Astrocyte (in vitro differentiated cells and primary cell): ENCODE measurements around the gene TFIP11. TPM values are rescaled to one million over a fixed set of nuclear protein-coding genes. Genes with fewer than 3 reads are reported as not detected.

ENCODE experiments used
- DNase-seq: peaks from one replicate; pipeline ENCODE4 v3.0.0-alpha.2; 2010; ENCODE audit warnings: low read depth
- FAIRE-seq: peaks from 2 replicates; lab custom pipeline; 2011; peaks lifted over from hg19 to GRCh38; lab: Jason Lieb, UNC
- H2AFZ ChIP-seq: 2 replicates; pipeline ENCODE4 v1.6.0; 2012; ENCODE audit warnings: low read depth, low read length, inconsistent platforms
- H3K27ac ChIP-seq: 2 replicates; pipeline ENCODE4 v1.5.1; 2011; ENCODE audit warnings: low read depth, low read length, inconsistent platforms
- H3K27me3 ChIP-seq: 2 replicates; pipeline ENCODE4 v1.6.0; 2011; ENCODE audit warnings: low read length, inconsistent platforms; ENCODE audit not compliant: insufficient read depth
- H3K36me3 ChIP-seq: 2 replicates; pipeline ENCODE4 v1.5.1; 2011; ENCODE audit warnings: low read length, inconsistent platforms; ENCODE audit not compliant: insufficient read depth
- H3K4me1 ChIP-seq: 2 replicates; pipeline ENCODE4 v1.5.1; 2011; ENCODE audit warnings: low read length, inconsistent platforms; ENCODE audit not compliant: insufficient read depth
- H3K4me2 ChIP-seq: 2 replicates; pipeline ENCODE4 v1.6.0; 2012; ENCODE audit warnings: low read length, inconsistent platforms
- H3K4me3 ChIP-seq: 2 replicates; pipeline ENCODE4 v1.5.1; 2011; ENCODE audit warnings: low read depth, mild to moderate bottlenecking, low read length, inconsistent platforms; ENCODE audit not compliant: insufficient read depth
- H3K79me2 ChIP-seq: 2 replicates; pipeline ENCODE4 v1.6.0; 2012; ENCODE audit warnings: mild to moderate bottlenecking, low read length, inconsistent platforms; ENCODE audit not compliant: insufficient read depth
- H3K9ac ChIP-seq: 2 replicates; pipeline ENCODE4 v1.6.0; 2012; ENCODE audit warnings: mild to moderate bottlenecking, low read length, inconsistent platforms
- H3K9me3 ChIP-seq: 2 replicates; pipeline ENCODE4 v1.5.1; 2012; ENCODE audit warnings: low read depth, mild to moderate bottlenecking, low read length, inconsistent platforms; ENCODE audit not compliant: insufficient read depth
- H4K20me1 ChIP-seq: 2 replicates; pipeline ENCODE4 v1.6.0; 2012; ENCODE audit warnings: low read length, inconsistent platforms; ENCODE audit not compliant: insufficient read depth
- H3K27ac Mint-ChIP-seq: one replicate; pipeline ENCODE4 v1.8.0; 2021; ENCODE audit warnings: mild to moderate bottlenecking, mixed read lengths; ENCODE audit not compliant: unreplicated experiment
- H3K27me3 Mint-ChIP-seq: one replicate; pipeline ENCODE4 v1.8.0; 2021; ENCODE audit warnings: low read depth, mixed read lengths; ENCODE audit not compliant: unreplicated experiment
- H3K36me3 Mint-ChIP-seq: one replicate; pipeline ENCODE4 v1.8.0; 2021; ENCODE audit warnings: low read depth, mixed read lengths; ENCODE audit not compliant: unreplicated experiment
- H3K4me1 Mint-ChIP-seq: one replicate; pipeline ENCODE4 v1.8.0; 2021; ENCODE audit warnings: low read depth, mixed read lengths; ENCODE audit not compliant: unreplicated experiment
- H3K4me3 Mint-ChIP-seq: one replicate; pipeline ENCODE4 v1.8.0; 2021; ENCODE audit warnings: mild to moderate bottlenecking, moderate library complexity, mixed read lengths; ENCODE audit not compliant: unreplicated experiment
- H3K9me3 Mint-ChIP-seq: one replicate; pipeline ENCODE4 v1.8.0; 2021; ENCODE audit warnings: mild to moderate bottlenecking, mixed read lengths; ENCODE audit not compliant: unreplicated experiment
- EZH2 ChIP-seq: IDR thresholded peaks from 2 replicates; pipeline ENCODE4 v1.6.1; 2012; ENCODE audit warnings: mild to moderate bottlenecking, low read length, inconsistent platforms; ENCODE audit not compliant: insufficient read depth
- total RNA-seq: library from RNA; stranded (reverse); gene quantifications from 2 replicates; pipeline ENCODE4 v1.2.1, GENCODE V29; 2021
- TF ChIP-seq, protein P1 (sequence below): IDR thresholded peaks from 2 replicates; pipeline ENCODE4 v1.5.1; 2011; ENCODE audit warnings: low read depth, mild to moderate bottlenecking, inconsistent platforms, low read length, moderate library complexity; ENCODE audit not compliant: insufficient read depth

Gene TFIP11
- total RNA-seq, 1 donor from 2014 or later: 36.9 TPM

DNA sequence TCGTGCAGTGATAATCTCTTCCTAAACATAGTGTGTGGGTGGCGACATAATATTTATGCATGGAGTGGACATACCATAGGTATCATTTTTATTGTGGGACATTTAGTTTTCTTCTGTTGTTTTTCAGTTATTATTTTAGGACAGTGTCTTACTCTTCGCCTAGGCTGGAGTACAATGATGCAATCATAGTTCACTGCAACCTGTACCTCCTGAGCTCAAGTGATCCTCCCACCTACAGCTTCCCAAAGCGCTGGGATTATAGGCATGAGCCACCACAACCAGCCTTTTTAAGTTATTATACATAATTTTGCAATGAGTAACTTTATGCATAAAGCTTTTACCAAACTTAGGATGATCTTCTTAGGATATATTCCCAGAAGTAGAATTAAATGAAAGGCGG lies 25.9 kb downstream of the TFIP11 start:
- Histone ChIP-seq H3K9ac (no peak overlapping the region), H3K27ac (no peak overlapping the region), H3K79me2 (peaks cover 59% of the 10 kb centered on the region), H3K27me3 (no peaks in the 10 kb centered on the region), H4K20me1 (no peaks in the 10 kb centered on the region), H3K4me1 (peaks cover 20% of the 10 kb centered on the region), H3K4me2 (no peak overlapping the region), H3K4me3 (no peak overlapping the region), H3K36me3 (peaks cover 37% of the 10 kb centered on the region), H2AFZ (no peak overlapping the region), H3K9me3 (no peaks in the 10 kb centered on the region)
- H3K4me1 Mint-ChIP-seq: peaks cover 31% of the 10 kb centered on the region
- no peak overlapping the region for H3K4me3 Mint-ChIP-seq
- FAIRE-seq: no peak
- H3K36me3 Mint-ChIP-seq: peaks cover 14% of the 10 kb centered on the region
- TF ChIP-seq EZH2: no peak
- TF ChIP-seq, protein P1, sequence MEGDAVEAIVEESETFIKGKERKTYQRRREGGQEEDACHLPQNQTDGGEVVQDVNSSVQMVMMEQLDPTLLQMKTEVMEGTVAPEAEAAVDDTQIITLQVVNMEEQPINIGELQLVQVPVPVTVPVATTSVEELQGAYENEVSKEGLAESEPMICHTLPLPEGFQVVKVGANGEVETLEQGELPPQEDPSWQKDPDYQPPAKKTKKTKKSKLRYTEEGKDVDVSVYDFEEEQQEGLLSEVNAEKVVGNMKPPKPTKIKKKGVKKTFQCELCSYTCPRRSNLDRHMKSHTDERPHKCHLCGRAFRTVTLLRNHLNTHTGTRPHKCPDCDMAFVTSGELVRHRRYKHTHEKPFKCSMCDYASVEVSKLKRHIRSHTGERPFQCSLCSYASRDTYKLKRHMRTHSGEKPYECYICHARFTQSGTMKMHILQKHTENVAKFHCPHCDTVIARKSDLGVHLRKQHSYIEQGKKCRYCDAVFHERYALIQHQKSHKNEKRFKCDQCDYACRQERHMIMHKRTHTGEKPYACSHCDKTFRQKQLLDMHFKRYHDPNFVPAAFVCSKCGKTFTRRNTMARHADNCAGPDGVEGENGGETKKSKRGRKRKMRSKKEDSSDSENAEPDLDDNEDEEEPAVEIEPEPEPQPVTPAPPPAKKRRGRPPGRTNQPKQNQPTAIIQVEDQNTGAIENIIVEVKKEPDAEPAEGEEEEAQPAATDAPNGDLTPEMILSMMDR: no peak
- no peaks in the 10 kb centered on the region for H3K27me3 Mint-ChIP-seq
- no peak overlapping the region for H3K27ac Mint-ChIP-seq
- DNase-seq: no peak
- H3K9me3 Mint-ChIP-seq: no peaks in the 10 kb centered on the region

DNA sequence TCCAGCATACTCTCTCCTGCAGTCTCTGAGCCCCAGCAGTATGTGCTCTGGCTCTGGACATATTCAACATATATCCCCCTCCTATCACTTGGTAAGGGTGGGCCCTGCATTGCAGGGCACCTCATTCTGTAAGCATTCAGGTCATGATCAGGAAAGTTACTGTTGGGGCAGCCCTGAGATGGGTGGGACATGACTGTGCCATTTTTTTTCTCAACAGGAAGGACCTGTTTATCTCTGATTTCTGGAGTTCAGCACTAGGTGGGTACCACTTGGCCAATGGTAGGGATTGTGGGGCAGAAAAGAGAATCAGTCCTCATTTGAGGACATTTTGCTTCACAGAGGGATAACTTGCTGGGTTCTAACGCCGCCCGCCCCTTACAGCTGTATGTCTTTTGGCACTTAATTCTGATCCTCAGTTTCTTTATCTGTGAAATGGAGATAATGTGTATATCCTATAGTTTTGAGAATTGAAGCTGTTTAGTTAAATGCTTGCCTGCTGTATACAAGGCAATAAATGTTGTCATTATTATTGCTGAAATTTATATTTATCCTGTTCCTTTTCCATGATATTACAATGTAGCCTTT lies 26.4 kb downstream of the TFIP11 start:
- H3K4me3 Mint-ChIP-seq: peak overlapping the region; percentile 97
- H3K4me3 ChIP-seq: peak overlapping the region; percentile 8
- peak overlapping the region; percentile 100 for H3K4me2 ChIP-seq
- no peak overlapping the region for H3K9ac ChIP-seq
- H3K27ac ChIP-seq: no peak overlapping the region
- no peaks in the 10 kb centered on the region for H3K27me3 Mint-ChIP-seq
- peaks cover 14% of the 10 kb centered on the region for H3K36me3 Mint-ChIP-seq
- no peaks in the 10 kb centered on the region for H3K27me3 ChIP-seq
- H3K9me3 ChIP-seq: no peaks in the 10 kb centered on the region
- peaks cover 20% of the 10 kb centered on the region for H3K4me1 ChIP-seq
- H3K79me2 ChIP-seq: peaks cover 64% of the 10 kb centered on the region
- no peaks in the 10 kb centered on the region for H3K9me3 Mint-ChIP-seq
- H4K20me1 ChIP-seq: no peaks in the 10 kb centered on the region
- DNase-seq: no peak
- peaks cover 36% of the 10 kb centered on the region for H3K36me3 ChIP-seq
- H3K27ac Mint-ChIP-seq: no peak overlapping the region
- FAIRE-seq: no peak
- H2AFZ ChIP-seq: no peak overlapping the region
- peaks cover 36% of the 10 kb centered on the region for H3K4me1 Mint-ChIP-seq
- TF ChIP-seq EZH2: no peak
- TF ChIP-seq, protein P1: no peak

DNA sequence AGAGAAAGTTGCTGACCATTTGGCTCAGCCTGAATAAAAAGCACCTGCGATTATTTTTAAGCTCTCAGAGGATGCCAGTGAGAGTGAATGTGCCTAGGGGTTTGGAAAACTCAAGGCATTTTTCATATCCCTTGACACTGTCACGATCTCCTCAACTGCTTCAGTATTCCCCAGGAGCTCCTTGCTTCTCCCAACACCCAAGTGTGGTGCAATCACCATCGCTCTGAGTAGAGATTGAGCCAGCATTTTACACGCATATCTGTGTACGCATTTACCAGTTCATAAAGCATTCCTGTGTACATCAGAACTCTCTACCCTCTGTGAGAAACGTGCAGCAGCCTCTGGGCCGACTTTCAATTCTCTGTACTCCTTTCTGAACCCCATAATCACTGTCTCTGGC lies 27.3 kb downstream of the TFIP11 start:
- FAIRE-seq (no peak), DNase-seq (no peak)
- Mint-ChIP-seq H3K9me3 (no peaks in the 10 kb centered on the region), H3K27ac (no peak overlapping the region), H3K4me3 (peak overlapping the region; percentile 97), H3K4me1 (peaks cover 38% of the 10 kb centered on the region), H3K27me3 (no peaks in the 10 kb centered on the region), H3K36me3 (peaks cover 10% of the 10 kb centered on the region)
- Histone ChIP-seq H3K36me3 (peaks cover 29% of the 10 kb centered on the region), H3K4me3 (peak overlapping the region; percentile 99), H3K79me2 (peaks cover 72% of the 10 kb centered on the region), H3K27ac (no peak overlapping the region), H3K9me3 (no peaks in the 10 kb centered on the region), H3K9ac (peak overlapping the region; percentile 99), H3K4me1 (peaks cover 20% of the 10 kb centered on the region), H3K27me3 (no peaks in the 10 kb centered on the region), H4K20me1 (no peaks in the 10 kb centered on the region), H2AFZ (no peak overlapping the region), H3K4me2 (peak overlapping the region; percentile 100)
- TF ChIP-seq, protein P1: no peak
- TF ChIP-seq EZH2: no peak
